VCaP (cell line): ENCODE results near the gene FAM186B.

Experiments
- H3K27ac ChIP-seq: fragments of 450-650 bp; 2 replicates; pipeline ENCODE4 v1.5.1; 2017
- CTCF ChIP-seq: fragments of 450-650 bp; conservative IDR thresholded peaks from 2 replicates; pipeline ENCODE4 v1.5.1; 2017; ENCODE audit warnings: mild to moderate bottlenecking, moderate library complexity

The FAM186B gene

GRCh38 chr12:49550693-49551252 is 54.7 kb downstream of the FAM186B start:
- no peak overlapping the region for H3K27ac ChIP-seq
- no peak for TF ChIP-seq CTCF

- H3K27ac ChIP-seq: no peak overlapping the region
- TF ChIP-seq CTCF: no peak
Observed at GRCh38 chr12:49549735-49550692, 55.4 kb downstream of the FAM186B start.

GRCh38 chr12:49548822-49549648 is 56.4 kb downstream of the FAM186B start:
- H3K27ac ChIP-seq: no peak overlapping the region
- peak; percentile 35 for TF ChIP-seq CTCF

- H3K27ac ChIP-seq: no peak overlapping the region
- TF ChIP-seq CTCF: no peak
Observed at GRCh38 chr12:49548481-49548821, 57.0 kb downstream of the FAM186B start.

GRCh38 chr12:49547090-49547690 is 58.2 kb downstream of the FAM186B start:
- H3K27ac ChIP-seq: no peak overlapping the region
- no peak for TF ChIP-seq CTCF

GRCh38 chr12:49546481-49546880 is 59.0 kb downstream of the FAM186B start:
- TF ChIP-seq CTCF: no peak
- H3K27ac ChIP-seq: no peak overlapping the region

GRCh38 chr12:49545815-49546214 is 59.6 kb downstream of the FAM186B start:
- no peak overlapping the region for H3K27ac ChIP-seq
- no peak for TF ChIP-seq CTCF
